GM12892 (cell line): ENCODE results near the gene SIPA1L3.

Experiments used
- POLR2A ChIP-seq: IDR thresholded peaks from 2 replicates; pipeline ENCODE4 v1.6.1; 2011; ENCODE audit warnings: low read depth, low read length, control low read depth
- POLR2AphosphoS5 ChIP-seq: IDR thresholded peaks from 2 replicates; pipeline ENCODE4 v1.6.1; 2011; ENCODE audit warnings: low read depth, low read length, control low read depth

- TF ChIP-seq POLR2AphosphoS5 (no peak), POLR2A (no peak)
Measured at GRCh38 chr19:38115271-38115802, 208.3 kb downstream of the SIPA1L3 start.
